Amygdala (tissue), 56 donors: ENCODE data around the gene FOXP3.

Source experiments
- DNase-seq, 56 donors: peaks; one replicate each; lab custom pipeline; 2025; lab: John Stamatoyannopoulos, UW

Gene FOXP3

GRCh38 chrX:49250578-49250977, 13.9 kb downstream of the FOXP3 start:
- no peak for DNase-seq

DNA sequence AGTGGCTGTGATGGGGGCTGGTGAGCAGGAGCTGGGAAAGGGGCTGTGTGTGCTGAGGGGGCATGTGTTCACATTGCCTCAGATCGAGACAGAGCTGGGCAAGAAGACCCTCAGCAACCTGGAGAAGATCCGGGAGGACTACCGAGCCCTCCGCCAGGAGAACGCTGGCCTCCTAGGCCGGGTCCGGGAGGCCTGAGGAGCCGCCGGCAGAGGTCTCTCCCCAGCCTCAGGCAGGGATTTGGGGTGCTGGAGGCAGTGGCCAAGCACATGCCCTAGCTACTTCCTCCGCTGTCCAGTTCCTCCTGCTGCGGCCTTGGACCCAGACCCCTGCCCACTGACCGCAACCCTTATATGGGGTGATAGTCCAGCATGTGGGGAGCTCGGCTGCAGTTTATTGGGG, 14.4 kb downstream of the FOXP3 start:
- DNase-seq, result no peak

GRCh38 chrX:49249616-49250015, 14.9 kb downstream of the FOXP3 start:
- peak in 1 of 56 donors; percentile 1 for DNase-seq

- DNase-seq, result no peak
Observed at GRCh38 chrX:49249071-49249470, 15.4 kb downstream of the FOXP3 start.

- no peak for DNase-seq
Observed at GRCh38 chrX:49247916-49248811, 16.3 kb downstream of the FOXP3 start.

- DNase-seq, result no peak
Observed at GRCh38 chrX:49247346-49247745, 17.2 kb downstream of the FOXP3 start.

DNA sequence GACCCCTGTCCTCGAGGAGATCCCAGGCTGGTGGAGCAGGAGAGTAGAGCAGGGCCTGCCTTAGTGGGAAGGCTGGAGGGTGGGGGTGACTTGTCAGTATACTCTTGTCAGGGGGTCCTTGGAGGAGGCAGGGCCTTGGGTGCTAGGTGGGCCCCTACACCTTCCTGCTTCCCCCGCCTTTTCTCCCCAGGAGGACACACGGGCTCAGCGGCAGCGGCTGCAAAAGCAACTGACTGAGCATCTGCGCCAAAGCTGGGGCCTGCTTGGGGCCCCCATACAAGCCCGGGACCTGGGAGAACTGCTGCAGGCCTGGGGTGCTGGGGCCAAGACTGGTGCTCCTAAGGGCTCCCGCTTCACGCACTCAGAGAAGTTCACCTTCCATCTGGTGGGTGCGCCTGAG, 18.0 kb downstream of the FOXP3 start:
- DNase-seq, result no peak

GRCh38 chrX:49244207-49244606, 20.3 kb downstream of the FOXP3 start:
- no peak for DNase-seq

DNA sequence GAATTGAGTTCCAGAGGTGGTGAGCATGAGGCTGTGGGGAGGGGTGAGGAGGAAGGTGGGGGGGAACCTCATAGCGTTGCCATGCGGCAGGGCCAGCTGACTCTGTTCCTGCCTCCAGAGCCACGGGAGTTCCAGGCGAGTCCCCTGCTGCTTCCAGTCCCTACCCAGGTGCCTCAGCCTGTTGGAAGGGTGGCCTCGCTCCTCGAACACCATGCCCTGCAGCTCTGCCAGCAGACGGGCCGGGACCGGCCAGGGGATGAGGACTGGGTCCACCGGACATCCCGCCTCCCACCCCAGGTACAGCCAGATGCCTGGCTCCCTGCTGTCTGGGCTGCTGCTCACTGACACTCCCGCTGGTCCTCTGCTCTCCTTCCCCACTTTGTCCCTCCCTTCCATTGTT, 21.3 kb downstream of the FOXP3 start:
- DNase-seq, result no peak

DNA sequence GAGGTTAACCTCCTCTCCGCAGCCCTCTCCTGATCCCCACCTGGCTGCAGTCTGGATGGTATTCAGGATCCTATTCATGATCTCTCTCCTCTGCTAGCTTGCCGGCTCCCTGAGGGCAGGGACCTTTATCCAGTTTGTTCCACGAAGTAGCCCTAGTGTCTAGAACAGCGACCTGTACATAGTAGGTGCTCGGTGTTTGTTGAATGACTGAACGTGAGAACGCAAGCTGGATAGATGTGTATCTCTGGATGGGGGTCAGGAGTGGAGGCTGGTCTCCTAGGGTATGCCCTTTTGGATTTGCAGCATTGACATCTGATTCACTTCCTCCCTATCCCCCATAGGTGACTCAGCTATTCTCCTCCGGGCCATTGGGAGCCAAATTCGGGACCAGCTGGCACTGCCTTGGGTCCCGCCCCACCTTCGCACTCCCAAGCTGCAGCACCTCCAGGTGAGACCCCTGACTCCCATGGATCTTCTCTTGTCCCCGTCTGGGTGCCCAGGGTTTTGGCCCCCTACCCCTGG, 21.9 kb downstream of the FOXP3 start:
- no peak for DNase-seq

GRCh38 chrX:49238735-49239134, 25.8 kb downstream of the FOXP3 start:
- DNase-seq, result no peak

- DNase-seq, result peak in 3 of 56 donors; percentile 2 to 5 (median 3)
Observed at GRCh38 chrX:49237060-49237459, 27.4 kb downstream of the FOXP3 start.

- peak in 1 of 56 donors; percentile 1 for DNase-seq
Observed at GRCh38 chrX:49233887-49234555, 30.5 kb downstream of the FOXP3 start.

DNA sequence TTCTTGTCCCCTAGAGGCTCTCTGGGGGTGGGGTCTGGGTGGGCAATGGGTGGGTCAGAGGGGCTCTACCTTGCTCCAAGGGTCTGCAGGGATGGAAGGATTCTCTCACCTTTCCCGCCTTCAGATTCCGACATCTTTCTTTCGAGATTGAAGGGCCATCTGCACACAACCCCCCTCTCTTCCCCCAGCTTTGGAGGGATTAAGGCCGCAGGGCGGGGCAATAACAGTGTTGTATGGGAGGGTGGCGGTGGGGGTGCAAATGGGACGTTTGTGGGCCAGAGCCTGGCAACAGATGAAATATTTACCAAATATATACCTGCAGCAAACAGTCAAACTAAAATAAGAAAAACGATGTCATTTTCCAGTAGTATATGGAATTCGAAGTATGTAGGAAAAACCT, 31.3 kb downstream of the FOXP3 start, which contains the start of gene CACNA1F:
Gene CACNA1F (minus strand): TSS at position 165 of the 400 bp plus-strand sequence. CDS start 31 bp downstream, at position 134.
- no peak for DNase-seq

- DNase-seq, result no peak
Observed at GRCh38 chrX:49232525-49232924, 32.0 kb downstream of the FOXP3 start.

DNA sequence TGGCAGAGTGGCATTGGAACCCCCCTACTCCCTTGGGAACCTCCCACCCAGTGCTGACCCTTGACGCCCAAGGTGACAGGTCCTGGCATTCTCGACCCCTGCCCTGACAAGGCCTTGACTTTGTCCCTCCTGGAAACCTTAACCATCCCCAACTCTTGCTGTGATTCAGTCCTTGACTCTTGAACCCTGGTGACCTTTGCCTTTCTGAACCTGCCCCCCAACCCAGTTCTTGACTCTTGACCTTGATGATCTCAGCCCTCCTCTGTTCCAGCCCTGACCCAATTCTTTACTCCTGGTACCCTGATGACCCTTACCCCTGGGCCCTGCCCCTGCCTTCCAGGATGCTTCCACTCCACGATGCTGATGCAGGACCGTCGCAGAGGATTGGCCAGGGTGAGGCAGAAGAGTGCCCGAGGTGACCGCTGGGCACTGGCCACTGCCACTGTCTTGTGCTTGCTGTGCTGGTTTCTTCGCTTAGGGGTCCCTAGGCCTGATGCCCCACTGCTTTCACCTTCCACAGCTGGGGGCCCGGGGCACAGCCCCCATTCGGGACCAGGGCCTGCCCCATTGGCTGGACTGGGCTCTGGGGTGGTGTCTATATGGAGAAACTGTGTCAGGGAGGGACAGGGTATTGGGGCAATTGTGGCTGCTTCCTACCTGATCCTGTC, 33.0 kb downstream of the FOXP3 start:
- DNase-seq, result no peak

GRCh38 chrX:49230500-49231232, 33.8 kb downstream of the FOXP3 start:
- DNase-seq, result peak in 10 of 56 donors; percentile 0 to 35 (median 6)

- no peak for DNase-seq
Observed at GRCh38 chrX:49228185-49228584, 36.3 kb downstream of the FOXP3 start.

GRCh38 chrX:49227726-49228125, 36.8 kb downstream of the FOXP3 start:
- DNase-seq, result no peak

GRCh38 chrX:49226946-49227345, 37.6 kb downstream of the FOXP3 start:
- DNase-seq, result no peak
